Measurements from ENCODE around the gene OR1Q1. TPM values are rescaled to one million over a fixed set of nuclear protein-coding genes. Genes with fewer than 3 reads are reported as not detected.

OR1Q1 gene
- total RNA-seq, 1 donor from 2014 or later: not detected

- no peak for DNase-seq
- TF ChIP-seq, protein P1, sequence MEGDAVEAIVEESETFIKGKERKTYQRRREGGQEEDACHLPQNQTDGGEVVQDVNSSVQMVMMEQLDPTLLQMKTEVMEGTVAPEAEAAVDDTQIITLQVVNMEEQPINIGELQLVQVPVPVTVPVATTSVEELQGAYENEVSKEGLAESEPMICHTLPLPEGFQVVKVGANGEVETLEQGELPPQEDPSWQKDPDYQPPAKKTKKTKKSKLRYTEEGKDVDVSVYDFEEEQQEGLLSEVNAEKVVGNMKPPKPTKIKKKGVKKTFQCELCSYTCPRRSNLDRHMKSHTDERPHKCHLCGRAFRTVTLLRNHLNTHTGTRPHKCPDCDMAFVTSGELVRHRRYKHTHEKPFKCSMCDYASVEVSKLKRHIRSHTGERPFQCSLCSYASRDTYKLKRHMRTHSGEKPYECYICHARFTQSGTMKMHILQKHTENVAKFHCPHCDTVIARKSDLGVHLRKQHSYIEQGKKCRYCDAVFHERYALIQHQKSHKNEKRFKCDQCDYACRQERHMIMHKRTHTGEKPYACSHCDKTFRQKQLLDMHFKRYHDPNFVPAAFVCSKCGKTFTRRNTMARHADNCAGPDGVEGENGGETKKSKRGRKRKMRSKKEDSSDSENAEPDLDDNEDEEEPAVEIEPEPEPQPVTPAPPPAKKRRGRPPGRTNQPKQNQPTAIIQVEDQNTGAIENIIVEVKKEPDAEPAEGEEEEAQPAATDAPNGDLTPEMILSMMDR (IDR thresholded peaks at IDR 0.05): no peak
- H3K36me3 ChIP-seq: no peaks in the 10 kb centered on the region
- intact Hi-C loops (cut with DNase I): no loop called here
- no peak within 1 kb of the TSS for H3K4me3 ChIP-seq
- ATAC-seq: no peak
- H3K9me3 ChIP-seq: no peaks in the 10 kb centered on the region
- H3K27ac ChIP-seq: no peak within 1 kb of the TSS
- H3K27me3 ChIP-seq (ENCODE audit: low read depth): no peaks in the 10 kb centered on the region
- H3K4me1 ChIP-seq: no peaks in the 10 kb centered on the region
Measured at GRCh38 chr9:122657527-122657926, 43.0 kb downstream of the OR1Q1 start, which contains the start of gene OR1B1. TSS of gene OR1B1 (minus strand) at chr9:122657627.

- Histone ChIP-seq H3K36me3 (no peaks in the 10 kb centered on the region), H3K27me3 (ENCODE audit: low read depth) (no peaks in the 10 kb centered on the region), H3K27ac (no peak within 1 kb of the TSS), H3K4me1 (no peaks in the 10 kb centered on the region), H3K4me3 (no peak within 1 kb of the TSS), H3K9me3 (no peaks in the 10 kb centered on the region)
- intact Hi-C loops (cut with DNase I): no loop called here
- TF ChIP-seq, protein P1 (IDR thresholded peaks at IDR 0.05): no peak
- DNase-seq: no peak
- no peak for ATAC-seq
Measured at GRCh38 chr9:122661416-122661815, 46.9 kb downstream of the OR1Q1 start, which contains the start of gene OR1L1. TSS of gene OR1L1 (plus strand) at chr9:122661716. CDS start at chr9:122661716, 0 bp downstream.

Other genes starting within 250 kb of the OR1Q1 start
- 14.9 TPM for gene PTGS1, start 243.7 kb upstream of the OR1Q1 start, total RNA-seq
- gene OR1J1, start 136.8 kb upstream of the OR1Q1 start, total RNA-seq: not detected
- gene OR1J2, start 103.9 kb upstream of the OR1Q1 start, total RNA-seq: not detected
- not detected for gene OR1J4, start 95.6 kb upstream of the OR1Q1 start, total RNA-seq
- gene OR1N1, start 87.4 kb upstream of the OR1Q1 start, total RNA-seq: not detected
- not detected for gene OR1N2, start 61.6 kb upstream of the OR1Q1 start, total RNA-seq
- 0.27 TPM for gene OR1L8, start 31.4 kb upstream of the OR1Q1 start, total RNA-seq
- gene OR1B1, start 42.9 kb downstream of the OR1Q1 start, total RNA-seq: not detected
- not detected for gene OR1L1, start 47.0 kb downstream of the OR1Q1 start, total RNA-seq
- not detected for gene OR1L3, start 60.4 kb downstream of the OR1Q1 start, total RNA-seq
- not detected for gene OR1L4, start 109.3 kb downstream of the OR1Q1 start, total RNA-seq
- gene OR1L6, start 127.6 kb downstream of the OR1Q1 start, total RNA-seq: not detected
- gene OR5C1, start 174.2 kb downstream of the OR1Q1 start, total RNA-seq: not detected
- gene OR1K1, start 185.4 kb downstream of the OR1Q1 start, total RNA-seq: not detected
- gene PDCL, start 213.8 kb downstream of the OR1Q1 start, total RNA-seq: 31.0 TPM